Measurements from ENCODE around the gene KDELR1.

KDELR1 gene

DNA sequence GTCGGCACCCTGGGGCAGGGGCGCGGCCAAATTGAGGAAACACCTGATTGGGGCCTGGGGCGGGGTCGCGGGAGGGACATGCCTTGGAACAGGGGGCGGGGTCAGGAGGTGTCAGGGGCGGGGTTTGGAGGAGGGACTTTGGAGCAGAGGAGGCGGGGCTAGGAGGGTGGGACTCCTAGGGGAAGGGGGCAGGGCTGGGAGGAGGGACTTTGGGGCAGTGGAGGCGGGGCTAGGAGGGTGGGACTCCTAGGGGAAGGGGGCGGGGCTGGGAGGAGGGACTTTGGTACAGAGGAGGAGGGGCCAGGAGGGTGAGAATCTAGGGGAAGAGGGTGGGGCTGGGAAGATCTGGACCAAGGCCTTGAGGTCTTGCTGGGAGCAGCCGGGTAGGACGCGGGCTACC lies 24.0 kb upstream of the KDELR1 start:
- H3K4me1 ChIP-seq (ENCODE audit: control insufficient read depth, insufficient read depth, low read length) = peaks cover 19% of the 10 kb centered on the region
- no peaks in the 10 kb centered on the region for H3K27me3 ChIP-seq (ENCODE audit: control insufficient read depth, insufficient read depth, low read length)
- peaks cover 10% of the 10 kb centered on the region for H3K36me3 ChIP-seq (ENCODE audit: control insufficient read depth, insufficient read depth, low read length)
- H3K9me3 ChIP-seq (ENCODE audit: control insufficient read depth, insufficient read depth, low read depth, low read length) = no peaks in the 10 kb centered on the region
- H3K9ac ChIP-seq (ENCODE audit: low read length) = no peak overlapping the region
- no peak overlapping the region for H3K27ac ChIP-seq (ENCODE audit: low read depth, low read length)
- H3K4me3 ChIP-seq (ENCODE audit: low read depth, low read length) = peak overlapping the region; percentile 59; the same call in 1 of the 2 replicates

DNA sequence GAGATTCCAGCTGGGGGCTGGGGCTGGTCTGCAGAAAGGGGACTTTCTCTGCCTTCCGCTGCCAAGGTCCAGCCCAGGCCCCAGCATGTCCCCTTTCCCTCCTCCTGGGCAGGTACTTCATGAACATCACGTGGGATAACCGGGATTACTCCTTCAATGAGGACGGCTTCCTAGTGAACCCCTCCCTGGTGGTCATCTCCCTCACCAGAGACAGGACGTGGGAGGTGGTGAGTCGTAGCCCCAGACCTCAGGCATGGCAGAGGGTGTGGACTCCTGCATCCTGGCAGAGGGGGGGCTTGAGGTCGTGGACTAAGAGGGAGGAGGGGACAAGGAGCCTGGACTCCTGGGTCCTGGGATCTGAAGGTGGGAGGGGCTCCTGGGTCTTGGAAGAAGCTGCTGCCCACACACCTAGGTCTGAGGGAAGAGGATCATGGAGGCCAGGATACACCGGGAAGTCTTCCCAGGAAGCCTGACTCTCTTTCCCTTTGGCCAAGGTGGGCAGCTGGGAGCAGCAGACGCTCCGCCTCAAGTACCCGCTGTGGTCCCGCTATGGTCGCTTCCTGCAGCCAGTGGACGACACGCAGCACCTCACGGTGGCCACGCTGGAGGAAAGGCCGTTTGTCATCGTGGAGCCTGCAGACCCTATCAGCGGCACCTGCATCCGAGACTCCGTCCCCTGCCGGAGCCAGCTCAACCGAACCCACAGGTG lies 22.7 kb upstream of the KDELR1 start:
- H3K27me3 ChIP-seq (ENCODE audit: control insufficient read depth, insufficient read depth, low read length) = no peaks in the 10 kb centered on the region
- H3K27ac ChIP-seq (ENCODE audit: low read depth, low read length) = no peak overlapping the region
- H3K9ac ChIP-seq (ENCODE audit: low read length) = no peak overlapping the region
- no peaks in the 10 kb centered on the region for H3K9me3 ChIP-seq (ENCODE audit: control insufficient read depth, insufficient read depth, low read depth, low read length)
- peak overlapping the region; percentile 59 for H3K4me3 ChIP-seq (ENCODE audit: low read depth, low read length)
- peaks cover 10% of the 10 kb centered on the region for H3K36me3 ChIP-seq (ENCODE audit: control insufficient read depth, insufficient read depth, low read length)
- peaks cover 18% of the 10 kb centered on the region for H3K4me1 ChIP-seq (ENCODE audit: control insufficient read depth, insufficient read depth, low read length)

DNA sequence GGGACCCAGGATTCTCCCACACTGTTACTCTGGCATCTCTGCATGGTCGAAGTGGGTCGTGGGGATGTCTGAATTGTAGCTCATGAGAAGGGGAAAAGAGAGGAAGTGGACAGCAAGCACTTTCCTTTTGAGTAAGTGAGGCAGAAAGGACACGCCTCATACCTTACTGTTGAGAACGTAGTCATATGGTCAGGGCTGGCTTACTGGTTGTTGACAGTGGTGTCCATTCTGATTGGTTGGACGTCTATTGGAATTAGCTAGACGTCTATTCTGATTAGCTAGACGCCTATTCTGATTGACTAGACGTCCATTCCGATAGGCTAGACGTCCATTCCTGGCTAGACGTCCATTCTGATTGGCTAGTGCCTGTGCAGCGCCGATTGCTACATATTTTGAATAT lies 14.5 kb upstream of the KDELR1 start:
- Histone ChIP-seq H3K9ac (ENCODE audit: low read length) (no peak overlapping the region), H3K36me3 (ENCODE audit: control insufficient read depth, insufficient read depth, low read length) (no peaks in the 10 kb centered on the region), H3K27ac (ENCODE audit: low read depth, low read length) (no peak overlapping the region), H3K4me3 (ENCODE audit: low read depth, low read length) (no peak overlapping the region), H3K27me3 (ENCODE audit: control insufficient read depth, insufficient read depth, low read length) (no peaks in the 10 kb centered on the region), H3K9me3 (ENCODE audit: control insufficient read depth, insufficient read depth, low read depth, low read length) (no peaks in the 10 kb centered on the region), H3K4me1 (ENCODE audit: control insufficient read depth, insufficient read depth, low read length) (peaks cover 13% of the 10 kb centered on the region)

DNA sequence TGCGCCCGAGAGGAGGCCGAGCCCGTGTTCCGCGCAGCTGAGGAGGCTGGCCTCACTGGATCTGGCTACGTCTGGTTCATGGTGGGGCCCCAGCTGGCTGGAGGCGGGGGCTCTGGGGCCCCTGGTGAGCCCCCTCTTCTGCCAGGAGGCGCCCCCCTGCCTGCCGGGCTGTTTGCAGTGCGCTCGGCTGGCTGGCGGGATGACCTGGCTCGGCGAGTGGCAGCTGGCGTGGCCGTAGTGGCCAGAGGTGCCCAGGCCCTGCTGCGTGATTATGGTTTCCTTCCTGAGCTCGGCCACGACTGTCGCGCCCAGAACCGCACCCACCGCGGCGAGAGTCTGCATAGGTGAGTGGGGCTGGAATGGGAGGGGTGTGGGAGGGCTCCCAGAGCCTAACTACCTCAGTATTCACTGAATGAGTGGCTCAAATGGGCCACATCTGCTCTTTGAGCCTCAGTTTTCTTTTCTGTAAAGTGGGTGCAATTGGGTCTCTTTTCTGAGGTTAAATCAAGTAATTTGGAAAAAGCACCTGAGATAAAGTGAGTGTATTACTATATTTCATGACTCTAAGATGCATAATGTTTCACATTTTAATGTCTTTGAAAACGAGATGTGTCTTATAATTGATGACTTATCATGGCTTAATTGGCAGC lies 13.8 kb upstream of the KDELR1 start:
- Histone ChIP-seq H3K4me1 (ENCODE audit: control insufficient read depth, insufficient read depth, low read length) (peaks cover 18% of the 10 kb centered on the region), H3K27me3 (ENCODE audit: control insufficient read depth, insufficient read depth, low read length) (no peaks in the 10 kb centered on the region), H3K4me3 (ENCODE audit: low read depth, low read length) (no peak overlapping the region), H3K36me3 (ENCODE audit: control insufficient read depth, insufficient read depth, low read length) (no peaks in the 10 kb centered on the region), H3K9ac (ENCODE audit: low read length) (no peak overlapping the region), H3K27ac (ENCODE audit: low read depth, low read length) (no peak overlapping the region), H3K9me3 (ENCODE audit: control insufficient read depth, insufficient read depth, low read depth, low read length) (no peaks in the 10 kb centered on the region)

- no peaks in the 10 kb centered on the region for H3K9me3 ChIP-seq (ENCODE audit: control insufficient read depth, insufficient read depth, low read depth, low read length)
- no peaks in the 10 kb centered on the region for H3K27me3 ChIP-seq (ENCODE audit: control insufficient read depth, insufficient read depth, low read length)
- H3K4me1 ChIP-seq (ENCODE audit: control insufficient read depth, insufficient read depth, low read length) = peaks cover 21% of the 10 kb centered on the region
- H3K27ac ChIP-seq (ENCODE audit: low read depth, low read length) = no peak overlapping the region
- no peaks in the 10 kb centered on the region for H3K36me3 ChIP-seq (ENCODE audit: control insufficient read depth, insufficient read depth, low read length)
- H3K4me3 ChIP-seq (ENCODE audit: low read depth, low read length) = no peak overlapping the region
- no peak overlapping the region for H3K9ac ChIP-seq (ENCODE audit: low read length)
These were observed 12.3 kb upstream of the KDELR1 start for GRCh38 chr19:48403606-48404005.

DNA sequence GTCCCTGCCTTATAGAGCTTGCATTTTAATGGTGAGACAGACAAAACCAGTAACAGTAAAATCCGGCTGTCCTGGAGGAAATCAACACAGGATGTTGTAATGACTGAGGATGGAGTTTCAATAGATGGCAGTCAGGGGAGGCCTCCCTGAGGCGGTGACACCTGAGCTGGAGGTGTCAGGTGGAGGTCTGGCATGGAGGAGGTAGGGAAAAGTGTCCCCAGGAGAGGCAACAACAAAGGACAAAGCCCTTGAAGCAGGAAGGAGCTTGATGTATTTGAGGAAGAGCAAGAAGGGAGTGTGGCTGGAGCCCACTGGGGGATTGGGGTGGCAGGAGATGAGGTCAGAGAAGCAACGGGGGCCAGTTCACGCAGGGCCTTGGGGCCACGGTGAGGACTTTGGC lies 9.9 kb upstream of the KDELR1 start:
- Histone ChIP-seq H3K9ac (ENCODE audit: low read length) (peak overlapping the region; percentile 37), H3K27ac (ENCODE audit: low read depth, low read length) (peak overlapping the region; percentile 34), H3K4me1 (ENCODE audit: control insufficient read depth, insufficient read depth, low read length) (peaks cover 35% of the 10 kb centered on the region), H3K4me3 (ENCODE audit: low read depth, low read length) (no peak overlapping the region), H3K9me3 (ENCODE audit: control insufficient read depth, insufficient read depth, low read depth, low read length) (no peaks in the 10 kb centered on the region), H3K27me3 (ENCODE audit: control insufficient read depth, insufficient read depth, low read length) (peaks cover 19% of the 10 kb centered on the region), H3K36me3 (ENCODE audit: control insufficient read depth, insufficient read depth, low read length) (no peaks in the 10 kb centered on the region)

- H3K27ac ChIP-seq (ENCODE audit: low read depth, low read length) = peak overlapping the region; percentile 48
- H3K36me3 ChIP-seq (ENCODE audit: control insufficient read depth, insufficient read depth, low read length) = no peaks in the 10 kb centered on the region
- H3K9ac ChIP-seq (ENCODE audit: low read length) = peak overlapping the region; percentile 63
- peaks cover 30% of the 10 kb centered on the region for H3K27me3 ChIP-seq (ENCODE audit: control insufficient read depth, insufficient read depth, low read length)
- no peaks in the 10 kb centered on the region for H3K9me3 ChIP-seq (ENCODE audit: control insufficient read depth, insufficient read depth, low read depth, low read length)
- H3K4me1 ChIP-seq (ENCODE audit: control insufficient read depth, insufficient read depth, low read length) = peaks cover 46% of the 10 kb centered on the region
- peak overlapping the region; percentile 56 for H3K4me3 ChIP-seq (ENCODE audit: low read depth, low read length)
These were observed 8.8 kb upstream of the KDELR1 start for GRCh38 chr19:48400018-48400742.

DNA sequence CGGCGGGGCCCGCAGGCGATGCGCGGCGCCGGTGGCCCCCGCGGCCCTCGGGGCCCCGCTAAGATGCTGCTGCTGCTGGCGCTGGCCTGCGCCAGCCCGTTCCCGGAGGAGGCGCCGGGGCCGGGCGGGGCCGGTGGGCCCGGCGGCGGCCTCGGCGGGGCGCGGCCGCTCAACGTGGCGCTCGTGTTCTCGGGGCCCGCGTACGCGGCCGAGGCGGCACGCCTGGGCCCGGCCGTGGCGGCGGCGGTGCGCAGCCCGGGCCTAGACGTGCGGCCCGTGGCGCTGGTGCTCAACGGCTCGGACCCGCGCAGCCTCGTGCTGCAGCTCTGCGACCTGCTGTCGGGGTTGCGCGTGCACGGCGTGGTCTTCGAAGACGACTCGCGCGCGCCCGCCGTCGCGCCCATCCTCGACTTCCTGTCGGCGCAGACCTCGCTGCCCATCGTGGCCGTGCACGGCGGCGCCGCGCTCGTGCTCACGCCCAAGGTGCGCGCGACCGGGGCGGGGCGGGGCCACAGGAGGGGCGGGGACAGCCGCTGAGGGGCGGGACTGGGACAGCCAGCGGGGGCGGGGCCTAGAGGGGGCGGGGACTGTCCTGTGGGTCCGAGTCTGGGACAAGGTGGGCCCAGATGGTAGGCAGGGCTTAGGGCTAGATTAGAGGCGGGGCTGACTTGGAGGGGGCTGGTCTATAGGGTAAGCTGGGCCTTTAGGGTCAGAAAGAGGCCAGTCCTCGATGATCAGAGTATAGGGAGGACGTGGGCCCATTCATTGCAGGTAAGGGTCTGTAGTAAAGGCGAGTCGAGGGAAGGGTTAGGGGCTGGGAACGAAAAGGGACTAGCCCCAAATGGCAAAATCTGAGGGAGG lies 7.3 kb upstream of the KDELR1 start:
- Histone ChIP-seq H3K4me3 (ENCODE audit: low read depth, low read length) (peak overlapping the region; percentile 74), H3K9ac (ENCODE audit: low read length) (peak overlapping the region; percentile 48), H3K36me3 (ENCODE audit: control insufficient read depth, insufficient read depth, low read length) (no peaks in the 10 kb centered on the region), H3K9me3 (ENCODE audit: control insufficient read depth, insufficient read depth, low read depth, low read length) (no peaks in the 10 kb centered on the region), H3K27me3 (ENCODE audit: control insufficient read depth, insufficient read depth, low read length) (peaks cover 45% of the 10 kb centered on the region), H3K27ac (ENCODE audit: low read depth, low read length) (peak overlapping the region; percentile 32; the same call in 1 of the 2 replicates), H3K4me1 (ENCODE audit: control insufficient read depth, insufficient read depth, low read length) (peaks cover 57% of the 10 kb centered on the region)

DNA sequence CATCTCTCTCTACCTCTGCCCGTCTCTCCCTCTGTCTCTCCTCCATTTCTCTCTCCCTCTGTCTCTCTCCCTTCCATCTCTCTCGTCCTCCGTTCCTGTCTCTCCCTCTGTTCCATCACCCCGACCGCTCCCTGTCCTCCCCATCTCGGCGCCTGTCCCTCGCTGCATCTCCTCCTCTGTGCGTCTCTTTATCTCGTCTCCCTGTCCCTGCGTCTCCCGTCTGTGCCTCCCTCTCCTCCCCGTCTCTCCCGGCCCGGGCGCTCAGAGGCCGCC lies 6.7 kb upstream of the KDELR1 start:
- Histone ChIP-seq H3K27me3 (ENCODE audit: control insufficient read depth, insufficient read depth, low read length) (peaks cover 50% of the 10 kb centered on the region), H3K4me3 (ENCODE audit: low read depth, low read length) (peak overlapping the region; percentile 61), H3K4me1 (ENCODE audit: control insufficient read depth, insufficient read depth, low read length) (peaks cover 56% of the 10 kb centered on the region), H3K27ac (ENCODE audit: low read depth, low read length) (no peak overlapping the region), H3K36me3 (ENCODE audit: control insufficient read depth, insufficient read depth, low read length) (no peaks in the 10 kb centered on the region), H3K9ac (ENCODE audit: low read length) (peak overlapping the region; percentile 22), H3K9me3 (ENCODE audit: control insufficient read depth, insufficient read depth, low read depth, low read length) (no peaks in the 10 kb centered on the region)

- H3K9ac ChIP-seq (ENCODE audit: low read length) = peak overlapping the region; percentile 22
- H3K27me3 ChIP-seq (ENCODE audit: control insufficient read depth, insufficient read depth, low read length) = peaks cover 55% of the 10 kb centered on the region
- H3K9me3 ChIP-seq (ENCODE audit: control insufficient read depth, insufficient read depth, low read depth, low read length) = no peaks in the 10 kb centered on the region
- H3K27ac ChIP-seq (ENCODE audit: low read depth, low read length) = no peak overlapping the region
- peaks cover 61% of the 10 kb centered on the region for H3K4me1 ChIP-seq (ENCODE audit: control insufficient read depth, insufficient read depth, low read length)
- peak overlapping the region; percentile 61 for H3K4me3 ChIP-seq (ENCODE audit: low read depth, low read length)
- no peaks in the 10 kb centered on the region for H3K36me3 ChIP-seq (ENCODE audit: control insufficient read depth, insufficient read depth, low read length)
These were observed 6.1 kb upstream of the KDELR1 start for GRCh38 chr19:48397263-48398101.

Measured in HUES6 (cell line).